Testis (tissue), 2 donors: ENCODE results near the gene DPYSL3.

Source experiments
- CTCF ChIP-seq, 3 experiments: fragments of 450-650 bp in 2 of 3; fragments of 200-600 bp in 1 of 3; sonication (generic) in 1 of 3; IDR thresholded peaks; one replicate each; pipeline ENCODE4 v1.5.1; 2016 to 2019; ENCODE audit warnings: antibody characterized with exemption in 3 of 3, mild to moderate bottlenecking in 2 of 3, moderate library complexity in 1 of 3
- POLR2A ChIP-seq: fragments of 450-650 bp; IDR thresholded peaks from one replicate; pipeline ENCODE4 v1.6.1; 2017; ENCODE audit warnings: antibody characterized with exemption, mild to moderate bottlenecking, moderate library complexity

- no peak for TF ChIP-seq CTCF (IDR thresholded peaks at IDR 0.05)
- TF ChIP-seq POLR2A, result no peak
These were observed 113.6 kb downstream of the DPYSL3 start for GRCh38 chr5:147396070-147396823.
